GM12801 (cell line): Measurements from ENCODE around the gene TSPEAR.
"Not testable (repeated sequence)": the region's sequence is repeated elsewhere in the genome, so short reads cannot be mapped to it uniquely, and the experiment has no call there.

Source experiments
- CTCF ChIP-seq: IDR thresholded peaks from one replicate; pipeline ENCODE4 v1.5.1; 2011; ENCODE audit warnings: control low read depth; ENCODE audit not compliant: insufficient read length; ENCODE audit errors: extremely low read depth

TSPEAR gene

GRCh38 chr21:44600118-44600978, 111.0 kb downstream of the TSPEAR start, which contains the start of gene KRTAP10-7:
TSS of gene KRTAP10-7 (plus strand) at chr21:44600597. CDS start at chr21:44600622, 25 bp downstream.
- not testable (repeated sequence) for TF ChIP-seq CTCF

GRCh38 chr21:44599264-44600029, 111.9 kb downstream of the TSPEAR start:
- no peak for TF ChIP-seq CTCF

GRCh38 chr21:44598061-44598460, 113.3 kb downstream of the TSPEAR start:
- TF ChIP-seq CTCF, result no peak

- no peak for TF ChIP-seq CTCF
Observed at GRCh38 chr21:44596068-44596725, 115.2 kb downstream of the TSPEAR start.

- no peak for TF ChIP-seq CTCF
Observed at GRCh38 chr21:44595524-44595923, 115.8 kb downstream of the TSPEAR start.

- no peak for TF ChIP-seq CTCF
Observed at GRCh38 chr21:44594406-44594916, 116.9 kb downstream of the TSPEAR start.
